Measurements from ENCODE around the gene TMEM119. TPM values are rescaled to one million over a fixed set of nuclear protein-coding genes. Genes with fewer than 3 reads are reported as not detected.

TMEM119 gene
- total and polyA plus RNA-seq, 2 experiments from 2014 or later: 0.21 to 0.48 TPM

DNA sequence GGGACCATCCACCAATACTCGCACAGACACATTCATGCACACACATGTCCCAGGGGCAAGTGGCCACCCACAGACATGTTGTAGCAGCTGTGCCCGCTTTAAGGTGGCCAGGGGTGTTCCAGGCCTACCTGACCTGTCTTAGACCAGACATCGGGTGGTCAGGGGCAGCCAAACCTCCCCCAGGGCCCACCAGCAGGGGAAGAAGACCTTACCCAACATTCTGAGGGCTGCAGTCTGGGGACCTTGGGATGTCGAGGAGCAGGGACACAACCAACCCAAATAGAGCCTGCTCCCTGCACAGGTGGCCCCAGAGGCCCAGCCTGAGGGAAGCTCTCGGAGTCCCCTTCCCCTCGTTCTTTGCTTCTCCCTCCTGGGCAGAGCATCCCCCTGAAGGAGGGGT is 1.7 kb upstream of the TMEM119 start:
- no peaks in the 10 kb centered on the region for H3K9me3 ChIP-seq (ENCODE audit: low read depth)
- H3K4me1 ChIP-seq (ENCODE audit: low read depth): no peaks in the 10 kb centered on the region
- no peak overlapping the region for H3K27ac ChIP-seq
- no peaks in the 10 kb centered on the region for H3K27me3 ChIP-seq
- no peak for TF ChIP-seq CTCF (IDR thresholded peaks at IDR 0.05; ENCODE audit: low read depth, low read length)
- no peak overlapping the region for H3K4me3 ChIP-seq
- no peak for DNase-seq (ENCODE audit: low read depth in 1 of 2, low spot score in 1 of 2)
- H3K36me3 ChIP-seq: no peaks in the 10 kb centered on the region

GRCh38 chr12:108598553-108599250 is 818 bp upstream of the TMEM119 start:
- Histone ChIP-seq H3K4me3 (no peak overlapping the region), H3K9me3 (ENCODE audit: low read depth) (no peaks in the 10 kb centered on the region), H3K36me3 (no peaks in the 10 kb centered on the region), H3K4me1 (ENCODE audit: low read depth) (no peaks in the 10 kb centered on the region), H3K27me3 (no peaks in the 10 kb centered on the region), H3K27ac (no peak overlapping the region)
- TF ChIP-seq CTCF (IDR thresholded peaks at IDR 0.05; ENCODE audit: low read depth, low read length): no peak
- no peak for DNase-seq (ENCODE audit: low read depth in 1 of 2, low spot score in 1 of 2)

DNA sequence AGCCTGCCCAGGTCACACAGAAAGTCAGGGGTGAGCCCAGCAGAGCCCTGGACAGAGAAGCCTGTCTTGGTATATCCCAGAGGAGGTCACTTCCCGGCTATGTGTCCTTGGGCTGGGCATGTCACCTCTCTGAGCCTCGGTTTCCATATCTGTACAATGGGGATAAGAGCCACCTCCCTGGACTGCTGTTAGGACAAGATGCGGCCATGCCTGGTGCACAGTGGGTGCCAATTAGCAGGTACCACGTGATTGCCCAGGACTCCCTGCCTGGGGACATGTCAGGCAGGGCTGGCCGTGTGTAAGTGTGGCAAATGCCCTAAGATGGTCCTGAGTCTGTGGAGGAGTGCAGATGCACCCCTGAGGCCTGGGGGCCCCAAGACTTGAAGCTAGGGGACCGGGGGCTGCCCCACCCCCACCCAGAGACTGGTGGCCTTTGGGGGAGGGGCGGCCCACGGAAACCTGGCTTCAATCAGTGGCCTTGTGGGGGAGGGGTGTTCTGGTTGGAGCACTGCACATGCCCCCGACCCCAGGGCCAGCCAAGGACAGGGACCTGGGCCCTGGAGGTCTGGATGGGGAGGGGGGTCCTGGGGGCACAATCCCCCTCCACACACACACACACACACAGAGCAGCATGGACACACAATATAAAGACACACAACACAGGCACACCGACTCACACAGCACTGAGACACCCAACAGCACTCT is 878 bp downstream of the TMEM119 start:
- H3K4me3 ChIP-seq: no peak overlapping the region
- H3K4me1 ChIP-seq (ENCODE audit: low read depth): no peaks in the 10 kb centered on the region
- no peaks in the 10 kb centered on the region for H3K27me3 ChIP-seq
- no peak for TF ChIP-seq CTCF (IDR thresholded peaks at IDR 0.05; ENCODE audit: low read depth, low read length)
- H3K36me3 ChIP-seq: no peaks in the 10 kb centered on the region
- DNase-seq (ENCODE audit: low read depth in 1 of 2, low spot score in 1 of 2): no peak
- H3K9me3 ChIP-seq (ENCODE audit: low read depth): no peaks in the 10 kb centered on the region
- no peak overlapping the region for H3K27ac ChIP-seq

DNA sequence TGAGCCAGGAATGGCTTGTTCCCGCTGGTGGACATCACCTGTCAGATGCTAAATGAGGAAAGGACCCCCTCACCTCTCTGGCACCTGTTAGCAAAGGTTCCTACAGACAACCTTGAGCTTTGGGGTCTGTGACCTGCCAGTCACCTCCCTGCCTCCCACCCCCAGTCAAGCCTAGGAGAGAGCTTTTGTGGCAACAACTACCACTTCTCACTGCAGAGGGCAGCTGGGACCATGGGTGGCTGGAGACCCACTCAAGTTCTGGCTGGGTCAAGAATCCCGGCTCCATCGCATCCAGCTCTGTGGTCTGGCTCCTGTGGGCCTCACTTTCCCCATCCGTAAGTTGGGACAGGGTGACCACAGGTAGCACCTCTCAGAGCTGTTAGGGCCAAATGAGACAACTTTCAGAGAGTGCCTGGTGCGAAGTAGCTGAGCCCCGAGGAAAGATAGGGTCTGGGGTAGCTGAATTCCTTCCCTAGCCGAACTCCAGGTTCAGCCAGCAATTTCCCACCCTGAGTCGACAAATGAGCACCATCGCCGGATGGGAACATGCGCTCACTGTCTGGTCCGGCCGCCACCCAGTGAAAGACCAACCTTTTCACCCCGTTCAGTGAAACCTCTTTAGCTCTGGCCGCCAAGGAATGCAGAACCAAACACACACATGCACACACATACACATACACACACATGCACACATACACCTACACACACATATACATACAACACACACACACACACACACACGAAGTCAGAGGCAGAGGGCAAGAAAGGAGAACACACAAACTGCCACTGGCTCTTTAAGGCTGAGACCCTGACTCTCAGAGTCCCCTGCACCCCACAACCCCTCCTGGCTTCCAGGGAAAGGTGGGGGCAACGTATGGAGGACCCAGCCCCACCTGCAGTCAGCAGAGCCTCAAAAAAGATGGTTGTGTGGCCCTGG is 1.9 kb downstream of the TMEM119 start:
- no peaks in the 10 kb centered on the region for H3K27me3 ChIP-seq
- no peak overlapping the region for H3K4me3 ChIP-seq
- no peak for TF ChIP-seq CTCF (IDR thresholded peaks at IDR 0.05; ENCODE audit: low read depth, low read length)
- no peaks in the 10 kb centered on the region for H3K9me3 ChIP-seq (ENCODE audit: low read depth)
- no peak overlapping the region for H3K27ac ChIP-seq
- H3K36me3 ChIP-seq: no peaks in the 10 kb centered on the region
- H3K4me1 ChIP-seq (ENCODE audit: low read depth): no peaks in the 10 kb centered on the region
- no peak for DNase-seq (ENCODE audit: low read depth in 1 of 2, low spot score in 1 of 2)

- TF ChIP-seq CTCF (IDR thresholded peaks at IDR 0.05; ENCODE audit: low read depth, low read length): no peak
- no peak for DNase-seq (ENCODE audit: low read depth in 1 of 2, low spot score in 1 of 2)
- H3K9me3 ChIP-seq (ENCODE audit: low read depth): no peaks in the 10 kb centered on the region
- no peaks in the 10 kb centered on the region for H3K36me3 ChIP-seq
- no peaks in the 10 kb centered on the region for H3K4me1 ChIP-seq (ENCODE audit: low read depth)
- H3K4me3 ChIP-seq: no peak overlapping the region
- H3K27ac ChIP-seq: no peak overlapping the region
- H3K27me3 ChIP-seq: no peaks in the 10 kb centered on the region
Observed at GRCh38 chr12:108594960-108595710, 2.7 kb downstream of the TMEM119 start.
